Prostate gland (tissue), 2 donors: ENCODE data around the gene ERCC5.

ENCODE experiments used
- CTCF ChIP-seq, 4 experiments: fragments of 200-600 bp in 2 of 4; fragments of 450-650 bp in 2 of 4; sonication (generic) in 2 of 4; IDR thresholded peaks; 1 replicate in 3 of 4; 2 replicates in 1 of 4; pipeline ENCODE4 v1.5.1; 2016 to 2019; ENCODE audit warnings: antibody characterized with exemption in 4 of 4, mild to moderate bottlenecking in 2 of 4, moderate library complexity in 2 of 4
- POLR2A ChIP-seq: fragments of 450-650 bp; IDR thresholded peaks from one replicate; pipeline ENCODE4 v1.6.1; 2016; ENCODE audit warnings: antibody characterized with exemption, mild to moderate bottlenecking
- POLR2AphosphoS5 ChIP-seq: sonication (generic); formaldehyde crosslinking; IDR thresholded peaks from one replicate; pipeline ENCODE4 v1.6.1; 2017; ENCODE audit warnings: antibody characterized with exemption

- no peak for TF ChIP-seq CTCF (IDR thresholded peaks at IDR 0.05)
- TF ChIP-seq POLR2A = no peak
- TF ChIP-seq POLR2AphosphoS5 = no peak
Observed at GRCh38 chr13:102897371-102898138, 51.7 kb downstream of the ERCC5 start.
